Astrocyte (in vitro differentiated cells and primary cell): ENCODE results near the gene HINFP.

Experiments
- EZH2 ChIP-seq: IDR thresholded peaks from 2 replicates; pipeline ENCODE4 v1.6.1; 2012; ENCODE audit warnings: mild to moderate bottlenecking, low read length, inconsistent platforms; ENCODE audit not compliant: insufficient read depth
- TF ChIP-seq, protein P1 (sequence below): IDR thresholded peaks from 2 replicates; pipeline ENCODE4 v1.5.1; 2011; ENCODE audit warnings: low read depth, mild to moderate bottlenecking, inconsistent platforms, low read length, moderate library complexity; ENCODE audit not compliant: insufficient read depth

DNA sequence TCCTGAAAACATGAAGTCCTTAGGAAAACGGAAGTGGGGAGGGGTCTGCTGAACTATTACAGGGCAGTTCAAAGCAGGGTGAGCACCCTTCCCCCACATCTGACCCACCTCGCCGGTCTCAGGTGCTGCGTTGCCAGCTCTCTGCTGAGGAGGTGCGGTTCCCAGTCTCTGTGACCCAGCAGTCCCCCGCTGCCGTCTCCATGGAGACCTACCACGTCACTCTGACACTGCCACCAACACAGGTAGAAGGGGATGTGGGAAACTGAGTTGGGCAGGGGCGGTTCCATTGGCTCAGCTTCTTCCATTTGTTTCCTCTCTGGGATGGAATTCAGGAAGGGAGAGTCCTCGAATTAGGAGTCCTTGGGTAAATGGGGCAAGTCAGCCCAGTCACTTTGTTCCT, 10.9 kb upstream of the HINFP start:
- TF ChIP-seq, protein P1, sequence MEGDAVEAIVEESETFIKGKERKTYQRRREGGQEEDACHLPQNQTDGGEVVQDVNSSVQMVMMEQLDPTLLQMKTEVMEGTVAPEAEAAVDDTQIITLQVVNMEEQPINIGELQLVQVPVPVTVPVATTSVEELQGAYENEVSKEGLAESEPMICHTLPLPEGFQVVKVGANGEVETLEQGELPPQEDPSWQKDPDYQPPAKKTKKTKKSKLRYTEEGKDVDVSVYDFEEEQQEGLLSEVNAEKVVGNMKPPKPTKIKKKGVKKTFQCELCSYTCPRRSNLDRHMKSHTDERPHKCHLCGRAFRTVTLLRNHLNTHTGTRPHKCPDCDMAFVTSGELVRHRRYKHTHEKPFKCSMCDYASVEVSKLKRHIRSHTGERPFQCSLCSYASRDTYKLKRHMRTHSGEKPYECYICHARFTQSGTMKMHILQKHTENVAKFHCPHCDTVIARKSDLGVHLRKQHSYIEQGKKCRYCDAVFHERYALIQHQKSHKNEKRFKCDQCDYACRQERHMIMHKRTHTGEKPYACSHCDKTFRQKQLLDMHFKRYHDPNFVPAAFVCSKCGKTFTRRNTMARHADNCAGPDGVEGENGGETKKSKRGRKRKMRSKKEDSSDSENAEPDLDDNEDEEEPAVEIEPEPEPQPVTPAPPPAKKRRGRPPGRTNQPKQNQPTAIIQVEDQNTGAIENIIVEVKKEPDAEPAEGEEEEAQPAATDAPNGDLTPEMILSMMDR, result no peak
- no peak for TF ChIP-seq EZH2
